Endothelial cell (in vitro differentiated cells): Measurements from ENCODE around the gene TNS3. TPM values are rescaled to one million over a fixed set of nuclear protein-coding genes. Genes with fewer than 3 reads are reported as not detected.
A peak's percentile ranks its signal among the peaks of the same experiment; 100 is the strongest.

Experiments used
- DNase-seq: peaks from one replicate; pipeline ENCODE4 v3.0.0; 2021; ENCODE audit warnings: low spot score
- H3K27ac Mint-ChIP-seq: one replicate; pipeline ENCODE4 v1.8.0; 2021; ENCODE audit warnings: mixed read lengths, inconsistent platforms; ENCODE audit not compliant: unreplicated experiment
- H3K27me3 Mint-ChIP-seq: one replicate; pipeline ENCODE4 v1.8.0; 2021; ENCODE audit warnings: mild to moderate bottlenecking, moderate library complexity, mixed read lengths, inconsistent platforms; ENCODE audit not compliant: unreplicated experiment
- H3K36me3 Mint-ChIP-seq: one replicate; pipeline ENCODE4 v1.8.0; 2021; ENCODE audit warnings: mild to moderate bottlenecking, low read depth, mixed read lengths, inconsistent platforms; ENCODE audit not compliant: unreplicated experiment
- H3K4me1 Mint-ChIP-seq: one replicate; pipeline ENCODE4 v1.8.0; 2021; ENCODE audit warnings: mild to moderate bottlenecking, mixed read lengths, inconsistent platforms; ENCODE audit not compliant: unreplicated experiment
- H3K4me3 Mint-ChIP-seq: one replicate; pipeline ENCODE4 v1.8.0; 2021; ENCODE audit warnings: mild to moderate bottlenecking, mixed read lengths, inconsistent platforms; ENCODE audit not compliant: unreplicated experiment
- H3K9me3 Mint-ChIP-seq: one replicate; pipeline ENCODE4 v1.8.0; 2021; ENCODE audit warnings: mixed read lengths, inconsistent platforms; ENCODE audit not compliant: unreplicated experiment
- total RNA-seq: library from RNA; stranded (reverse); fragmentation: NEBNext Ultra II Directional; extraction: Animal tissue kit (Norgen Biotek cat#: 25700); gene quantifications from one replicate; pipeline ENCODE4 v1.2.1, GENCODE V29; 2021; ENCODE audit not compliant: unreplicated experiment
- TF ChIP-seq, protein P1 (sequence below): fragments of 200-600 bp; sonication (generic); IDR thresholded peaks from one replicate; pipeline ENCODE4 v1.5.0; 2021; ENCODE audit warnings: antibody characterized with exemption; ENCODE audit not compliant: unreplicated experiment

TNS3 gene
- total RNA-seq, 1 donor from 2014 or later: 7.5 TPM

DNA sequence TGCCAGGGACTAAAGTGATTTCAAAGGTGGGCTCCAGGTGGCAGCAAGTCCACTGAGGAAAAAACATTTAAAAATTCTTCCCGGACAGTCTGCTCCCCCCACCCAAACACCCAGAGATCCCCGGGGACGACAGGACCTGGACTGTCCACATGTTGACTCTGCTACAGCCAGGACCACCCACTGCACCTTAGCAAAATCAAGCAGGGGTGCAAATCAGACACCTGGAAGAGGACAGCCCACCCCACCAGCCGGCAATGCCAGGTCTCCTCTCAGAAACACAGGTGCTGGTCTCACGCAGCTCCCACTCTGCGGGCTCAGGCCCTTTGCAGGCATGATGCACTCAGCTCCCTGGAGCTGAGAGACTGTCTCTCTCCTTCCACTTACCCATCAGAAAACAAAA, 251.9 kb downstream of the TNS3 start:
- Mint-ChIP-seq H3K4me1 (peaks cover 29% of the 10 kb centered on the region), H3K27ac (peak overlapping the region; percentile 48), H3K9me3 (no peaks in the 10 kb centered on the region), H3K27me3 (peaks cover 11% of the 10 kb centered on the region), H3K36me3 (peaks cover 6% of the 10 kb centered on the region), H3K4me3 (no peak overlapping the region)
- TF ChIP-seq, protein P1, sequence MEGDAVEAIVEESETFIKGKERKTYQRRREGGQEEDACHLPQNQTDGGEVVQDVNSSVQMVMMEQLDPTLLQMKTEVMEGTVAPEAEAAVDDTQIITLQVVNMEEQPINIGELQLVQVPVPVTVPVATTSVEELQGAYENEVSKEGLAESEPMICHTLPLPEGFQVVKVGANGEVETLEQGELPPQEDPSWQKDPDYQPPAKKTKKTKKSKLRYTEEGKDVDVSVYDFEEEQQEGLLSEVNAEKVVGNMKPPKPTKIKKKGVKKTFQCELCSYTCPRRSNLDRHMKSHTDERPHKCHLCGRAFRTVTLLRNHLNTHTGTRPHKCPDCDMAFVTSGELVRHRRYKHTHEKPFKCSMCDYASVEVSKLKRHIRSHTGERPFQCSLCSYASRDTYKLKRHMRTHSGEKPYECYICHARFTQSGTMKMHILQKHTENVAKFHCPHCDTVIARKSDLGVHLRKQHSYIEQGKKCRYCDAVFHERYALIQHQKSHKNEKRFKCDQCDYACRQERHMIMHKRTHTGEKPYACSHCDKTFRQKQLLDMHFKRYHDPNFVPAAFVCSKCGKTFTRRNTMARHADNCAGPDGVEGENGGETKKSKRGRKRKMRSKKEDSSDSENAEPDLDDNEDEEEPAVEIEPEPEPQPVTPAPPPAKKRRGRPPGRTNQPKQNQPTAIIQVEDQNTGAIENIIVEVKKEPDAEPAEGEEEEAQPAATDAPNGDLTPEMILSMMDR: no peak
- no peak for DNase-seq

DNA sequence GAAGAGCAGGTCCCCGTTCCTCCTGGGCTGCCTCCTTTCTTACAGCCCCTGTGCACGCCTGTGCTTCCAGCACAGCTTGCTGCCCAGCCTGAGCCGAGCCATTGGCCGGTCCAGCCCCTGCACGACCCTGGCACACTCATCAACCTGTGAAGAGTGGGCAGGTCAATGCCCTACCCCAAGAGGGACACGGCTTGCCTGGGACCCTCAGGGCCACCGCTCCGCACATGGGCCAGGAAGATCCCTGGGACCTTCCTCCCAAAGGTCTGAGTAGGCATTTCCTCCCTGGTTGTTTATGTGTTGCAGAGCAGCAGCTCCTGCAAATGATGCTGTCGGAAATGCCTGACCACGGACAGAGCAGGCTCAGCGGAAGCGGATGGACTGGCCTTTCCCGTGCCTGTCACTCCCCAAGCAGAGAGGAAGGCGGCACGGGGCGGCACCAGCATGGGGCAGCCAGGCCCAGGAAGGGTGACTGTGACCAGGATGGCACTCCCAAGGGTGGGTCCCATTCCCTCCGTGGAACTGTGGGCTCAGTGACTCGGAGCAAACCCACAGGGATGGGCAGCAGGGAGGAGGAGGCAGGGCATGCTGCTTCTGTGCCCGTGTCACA, 252.5 kb downstream of the TNS3 start:
- Mint-ChIP-seq H3K36me3 (peaks cover 6% of the 10 kb centered on the region), H3K27ac (peak overlapping the region; percentile 81), H3K4me1 (peaks cover 29% of the 10 kb centered on the region), H3K4me3 (no peak overlapping the region), H3K27me3 (peaks cover 12% of the 10 kb centered on the region), H3K9me3 (no peaks in the 10 kb centered on the region)
- TF ChIP-seq, protein P1: no peak
- DNase-seq: peak; percentile 31

- Mint-ChIP-seq H3K27ac (peak overlapping the region; percentile 81), H3K4me1 (peaks cover 29% of the 10 kb centered on the region), H3K36me3 (peaks cover 6% of the 10 kb centered on the region), H3K9me3 (no peaks in the 10 kb centered on the region), H3K27me3 (peaks cover 12% of the 10 kb centered on the region), H3K4me3 (peak overlapping the region; percentile 76)
- TF ChIP-seq, protein P1: no peak
- DNase-seq: no peak
Observed at GRCh38 chr7:47328392-47329319, 253.3 kb downstream of the TNS3 start.

DNA sequence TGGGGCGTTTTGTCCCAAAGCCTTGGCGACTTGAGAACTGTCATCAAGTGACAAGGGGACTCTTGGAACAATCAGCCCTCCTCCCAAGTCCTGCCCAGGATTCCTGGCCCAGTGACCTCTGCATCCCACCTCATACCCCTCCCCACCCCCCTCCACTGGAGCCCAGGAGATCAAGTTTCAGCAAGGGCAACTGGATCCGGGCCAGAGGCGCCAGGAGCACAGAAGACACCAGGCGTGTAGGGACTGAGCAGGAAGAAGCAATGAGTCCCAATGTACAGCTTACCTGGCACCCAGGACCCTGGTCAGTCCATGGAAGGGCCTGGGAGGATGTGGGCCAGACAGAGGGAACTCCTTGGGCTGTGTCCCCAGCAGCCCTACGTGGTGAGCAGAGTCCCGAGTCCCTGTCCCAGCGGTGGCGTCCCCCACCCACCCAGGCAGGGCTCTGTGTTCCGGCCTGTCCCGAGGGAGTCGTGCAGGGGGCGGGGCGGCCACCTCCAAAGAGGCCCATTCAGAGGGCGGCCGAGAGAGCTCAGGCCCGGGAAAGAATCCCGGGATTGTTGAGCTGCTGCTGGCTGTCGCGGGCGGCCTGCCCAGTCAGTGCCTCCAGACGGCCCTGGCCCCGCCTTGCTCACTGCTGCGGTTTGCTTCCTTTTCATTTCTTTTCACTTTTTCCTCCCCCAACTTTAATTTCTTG, 254.1 kb downstream of the TNS3 start:
- peaks cover 29% of the 10 kb centered on the region for H3K4me1 Mint-ChIP-seq
- TF ChIP-seq, protein P1: no peak
- peak overlapping the region; percentile 81 for H3K27ac Mint-ChIP-seq
- peak; percentile 61 for DNase-seq
- H3K27me3 Mint-ChIP-seq: peaks cover 12% of the 10 kb centered on the region
- H3K4me3 Mint-ChIP-seq: peak overlapping the region; percentile 76
- no peaks in the 10 kb centered on the region for H3K9me3 Mint-ChIP-seq
- peaks cover 6% of the 10 kb centered on the region for H3K36me3 Mint-ChIP-seq
